ENCODE results near the gene PBX3. TPM values are rescaled to one million over a fixed set of nuclear protein-coding genes. Genes with fewer than 3 reads are reported as not detected.
A peak's percentile ranks its signal among the peaks of the same experiment; 100 is the strongest.

Gene PBX3
- total RNA-seq, 1 experiment from 2014 or later = 1.5 TPM

DNA sequence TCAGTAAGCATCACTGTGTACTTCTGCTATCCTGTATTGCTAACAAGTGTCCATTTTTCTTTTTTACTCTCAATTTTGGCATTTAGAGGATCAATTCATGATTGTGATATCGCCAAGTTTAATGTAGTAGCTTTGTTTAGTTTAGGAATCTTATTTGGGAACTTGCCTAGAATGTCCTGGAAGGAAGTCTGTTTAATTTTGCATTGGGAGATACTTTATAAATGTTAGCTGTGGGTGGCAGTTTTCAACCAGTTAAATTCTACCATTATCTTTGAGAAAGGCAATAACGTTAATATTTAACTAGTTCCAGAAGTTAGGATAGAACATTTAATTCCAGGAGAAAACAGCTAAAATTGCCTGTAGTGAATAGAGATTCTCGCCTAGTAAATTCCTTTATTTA lies 78.6 kb downstream of the PBX3 start:
- Histone ChIP-seq H3K9me3 (ENCODE audit: low read depth, low read length, poor library complexity, severe bottlenecking) (no peaks in the 10 kb centered on the region), H3K27me3 (replicated peaks; ENCODE audit: insufficient read depth, low read depth, low read length, poor library complexity) (peaks cover 82% of the 10 kb centered on the region), H3K27ac (ENCODE audit: low read depth, low read length, poor library complexity, severe bottlenecking) (no peak overlapping the region), H3K4me1 (ENCODE audit: insufficient read depth, low read length, poor library complexity, severe bottlenecking) (no peaks in the 10 kb centered on the region), H3K36me3 (ENCODE audit: insufficient read depth, low read length, poor library complexity, severe bottlenecking) (no peaks in the 10 kb centered on the region), H3K4me3 (ENCODE audit: low read depth, low read length, poor library complexity, severe bottlenecking) (no peak overlapping the region)
- intact Hi-C loops (cut with micrococcal nuclease; ENCODE audit: unreplicated experiment) = loop anchor here (5.0 kb wide), 1 partner anchor 52 kb away; no protein-coding TSS in a partner anchor
- POLR2A ChIA-PET (ENCODE audit: low non-redundant PET) = no interaction called here
- no TSS peak for BruUV-seq (replicated peaks)
- no peak for TF ChIP-seq EZH2 (IDR thresholded peaks at IDR 0.05; ENCODE audit: borderline replicate concordance, low read depth, low read length, poor library complexity, severe bottlenecking)
- TF ChIP-seq, protein P1, sequence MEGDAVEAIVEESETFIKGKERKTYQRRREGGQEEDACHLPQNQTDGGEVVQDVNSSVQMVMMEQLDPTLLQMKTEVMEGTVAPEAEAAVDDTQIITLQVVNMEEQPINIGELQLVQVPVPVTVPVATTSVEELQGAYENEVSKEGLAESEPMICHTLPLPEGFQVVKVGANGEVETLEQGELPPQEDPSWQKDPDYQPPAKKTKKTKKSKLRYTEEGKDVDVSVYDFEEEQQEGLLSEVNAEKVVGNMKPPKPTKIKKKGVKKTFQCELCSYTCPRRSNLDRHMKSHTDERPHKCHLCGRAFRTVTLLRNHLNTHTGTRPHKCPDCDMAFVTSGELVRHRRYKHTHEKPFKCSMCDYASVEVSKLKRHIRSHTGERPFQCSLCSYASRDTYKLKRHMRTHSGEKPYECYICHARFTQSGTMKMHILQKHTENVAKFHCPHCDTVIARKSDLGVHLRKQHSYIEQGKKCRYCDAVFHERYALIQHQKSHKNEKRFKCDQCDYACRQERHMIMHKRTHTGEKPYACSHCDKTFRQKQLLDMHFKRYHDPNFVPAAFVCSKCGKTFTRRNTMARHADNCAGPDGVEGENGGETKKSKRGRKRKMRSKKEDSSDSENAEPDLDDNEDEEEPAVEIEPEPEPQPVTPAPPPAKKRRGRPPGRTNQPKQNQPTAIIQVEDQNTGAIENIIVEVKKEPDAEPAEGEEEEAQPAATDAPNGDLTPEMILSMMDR (conservative IDR thresholded peaks at IDR 0.05; ENCODE audit: low read depth, low read length) = no peak
- no peak for DNase-seq (ENCODE audit: low spot score)
- CTCF ChIA-PET = interaction anchor here (0.6 kb wide), 1 partner anchor 904 kb away, joined by 3 read pairs; no protein-coding TSS in a partner anchor

DNA sequence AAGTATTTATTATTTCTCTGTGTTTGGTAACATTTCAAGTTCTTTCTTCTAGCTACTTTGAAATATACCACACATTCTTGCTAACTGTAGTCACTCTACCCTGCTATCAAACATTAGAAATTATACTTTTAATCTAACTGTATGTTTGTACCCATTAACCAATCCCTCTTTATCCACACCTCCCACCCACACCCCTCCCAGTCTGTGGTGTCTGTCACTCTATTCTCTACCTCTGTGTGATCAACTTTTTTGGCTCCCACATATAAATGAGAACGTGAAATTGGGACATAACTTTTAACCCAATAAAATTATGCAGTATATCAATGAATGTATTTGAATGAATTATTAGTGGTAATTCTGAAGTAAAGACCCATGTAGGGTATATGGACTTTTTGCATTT lies 79.7 kb downstream of the PBX3 start:
- CTCF ChIA-PET = no interaction called here
- TF ChIP-seq, protein P1 (conservative IDR thresholded peaks at IDR 0.05; ENCODE audit: low read depth, low read length) = no peak
- TF ChIP-seq EZH2 (IDR thresholded peaks at IDR 0.05; ENCODE audit: borderline replicate concordance, low read depth, low read length, poor library complexity, severe bottlenecking) = no peak
- POLR2A ChIA-PET (ENCODE audit: low non-redundant PET) = no interaction called here

DNA sequence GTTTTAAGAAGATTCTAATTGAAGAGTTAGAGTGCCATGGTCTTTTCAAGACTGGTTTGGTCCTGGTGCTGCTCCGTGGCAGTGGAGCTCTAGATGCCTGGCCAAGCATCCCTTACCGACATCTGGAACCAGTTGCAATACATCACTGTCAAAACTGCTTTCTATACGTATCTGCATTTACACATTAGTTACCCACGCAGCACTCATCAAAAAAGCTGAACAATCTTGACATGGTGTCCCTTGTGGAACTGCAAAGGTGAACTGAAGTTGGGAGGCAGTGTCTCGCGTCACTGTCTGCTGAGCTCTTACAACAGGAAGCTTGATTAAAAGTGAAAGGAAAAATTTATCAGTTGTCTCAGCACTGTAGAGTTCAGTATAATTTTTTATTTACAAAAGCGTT lies 82.6 kb downstream of the PBX3 start:
- intact Hi-C loops (cut with micrococcal nuclease; ENCODE audit: unreplicated experiment) = loop anchor here (5.0 kb wide), 1 partner anchor 48 kb away; no protein-coding TSS in a partner anchor

More for the DNA sequence above, 79.7 kb downstream of the PBX3 start:
- no TSS peak for BruUV-seq (replicated peaks)
- H3K36me3 ChIP-seq (ENCODE audit: insufficient read depth, low read length, poor library complexity, severe bottlenecking) = no peaks in the 10 kb centered on the region
- no peak for DNase-seq (ENCODE audit: low spot score)
- H3K27ac ChIP-seq (ENCODE audit: low read depth, low read length, poor library complexity, severe bottlenecking) = no peak overlapping the region
- intact Hi-C loops (cut with micrococcal nuclease; ENCODE audit: unreplicated experiment) = loop anchor here (5.0 kb wide), 1 partner anchor 50 kb away; no protein-coding TSS in a partner anchor
- H3K9me3 ChIP-seq (ENCODE audit: low read depth, low read length, poor library complexity, severe bottlenecking) = no peaks in the 10 kb centered on the region
- H3K4me1 ChIP-seq (ENCODE audit: insufficient read depth, low read length, poor library complexity, severe bottlenecking) = no peaks in the 10 kb centered on the region
- peaks cover 79% of the 10 kb centered on the region for H3K27me3 ChIP-seq (replicated peaks; ENCODE audit: insufficient read depth, low read depth, low read length, poor library complexity)
- no peak overlapping the region for H3K4me3 ChIP-seq (ENCODE audit: low read depth, low read length, poor library complexity, severe bottlenecking)

More for the DNA sequence above, 82.6 kb downstream of the PBX3 start:
- H3K27me3 ChIP-seq (replicated peaks; ENCODE audit: insufficient read depth, low read depth, low read length, poor library complexity) = peaks cover 78% of the 10 kb centered on the region
- no TSS peak for BruUV-seq (replicated peaks)
- H3K27ac ChIP-seq (ENCODE audit: low read depth, low read length, poor library complexity, severe bottlenecking) = no peak overlapping the region
- no peaks in the 10 kb centered on the region for H3K36me3 ChIP-seq (ENCODE audit: insufficient read depth, low read length, poor library complexity, severe bottlenecking)
- ChIA-PET POLR2A (ENCODE audit: low non-redundant PET) (no interaction called here), CTCF (no interaction called here)
- H3K4me1 ChIP-seq (ENCODE audit: insufficient read depth, low read length, poor library complexity, severe bottlenecking) = no peaks in the 10 kb centered on the region
- no peak for TF ChIP-seq EZH2 (IDR thresholded peaks at IDR 0.05; ENCODE audit: borderline replicate concordance, low read depth, low read length, poor library complexity, severe bottlenecking)
- TF ChIP-seq, protein P1 (conservative IDR thresholded peaks at IDR 0.05; ENCODE audit: low read depth, low read length) = no peak
- H3K4me3 ChIP-seq (ENCODE audit: low read depth, low read length, poor library complexity, severe bottlenecking) = no peak overlapping the region
- peak; percentile 1 for DNase-seq (ENCODE audit: low spot score)
- H3K9me3 ChIP-seq (ENCODE audit: low read depth, low read length, poor library complexity, severe bottlenecking) = no peaks in the 10 kb centered on the region
